RPMI8226 (cell line): ENCODE results near the gene PYGM.

Experiments used
- DNase-seq: peaks from one replicate; pipeline ENCODE4 v3.0.0-alpha.2; 2015

The PYGM gene

GRCh38 chr11:64790205-64791095, 30.7 kb upstream of the PYGM start:
- DNase-seq = no peak

GRCh38 chr11:64789331-64790204, 29.8 kb upstream of the PYGM start:
- no peak for DNase-seq

GRCh38 chr11:64788321-64789215, 28.8 kb upstream of the PYGM start:
- no peak for DNase-seq

GRCh38 chr11:64787526-64788320, 27.9 kb upstream of the PYGM start:
- peak; percentile 69 for DNase-seq

GRCh38 chr11:64786308-64786707, 26.5 kb upstream of the PYGM start:
- no peak for DNase-seq

GRCh38 chr11:64784813-64785581, 25.2 kb upstream of the PYGM start:
- DNase-seq = no peak

GRCh38 chr11:64778473-64779298, 18.9 kb upstream of the PYGM start, which contains the start of gene SF1:
SF1 (minus strand) TSS chr11:64778542; CDS start chr11:64778392, 150 bp downstream.
- DNase-seq = peak; percentile 100

- no peak for DNase-seq
These were observed 18.4 kb upstream of the PYGM start for GRCh38 chr11:64778223-64778472.

GRCh38 chr11:64777449-64778222, 17.9 kb upstream of the PYGM start:
- peak; percentile 95 for DNase-seq

- DNase-seq = no peak
These were observed 17.1 kb upstream of the PYGM start for GRCh38 chr11:64776875-64777274.

GRCh38 chr11:64776425-64776824, 16.7 kb upstream of the PYGM start:
- no peak for DNase-seq

- DNase-seq = no peak
These were observed 14.4 kb upstream of the PYGM start for GRCh38 chr11:64774144-64774543.

- no peak for DNase-seq
These were observed 12.7 kb upstream of the PYGM start for GRCh38 chr11:64772303-64773018.

- no peak for DNase-seq
These were observed 12.1 kb upstream of the PYGM start for GRCh38 chr11:64771861-64772260.

- DNase-seq = no peak
These were observed 10.3 kb upstream of the PYGM start for GRCh38 chr11:64770120-64770519.

- no peak for DNase-seq
These were observed 9.5 kb upstream of the PYGM start for GRCh38 chr11:64769283-64769682.

GRCh38 chr11:64768300-64768694, 8.5 kb upstream of the PYGM start:
- no peak for DNase-seq

- peak; percentile 59 for DNase-seq
These were observed 7.8 kb upstream of the PYGM start for GRCh38 chr11:64767344-64768299.
